ENCODE results near the gene HPS4. TPM values are rescaled to one million over a fixed set of nuclear protein-coding genes. Genes with fewer than 3 reads are reported as not detected.

The HPS4 gene
- total RNA-seq, 1 experiment from 2014 or later, result 35.4 TPM

DNA sequence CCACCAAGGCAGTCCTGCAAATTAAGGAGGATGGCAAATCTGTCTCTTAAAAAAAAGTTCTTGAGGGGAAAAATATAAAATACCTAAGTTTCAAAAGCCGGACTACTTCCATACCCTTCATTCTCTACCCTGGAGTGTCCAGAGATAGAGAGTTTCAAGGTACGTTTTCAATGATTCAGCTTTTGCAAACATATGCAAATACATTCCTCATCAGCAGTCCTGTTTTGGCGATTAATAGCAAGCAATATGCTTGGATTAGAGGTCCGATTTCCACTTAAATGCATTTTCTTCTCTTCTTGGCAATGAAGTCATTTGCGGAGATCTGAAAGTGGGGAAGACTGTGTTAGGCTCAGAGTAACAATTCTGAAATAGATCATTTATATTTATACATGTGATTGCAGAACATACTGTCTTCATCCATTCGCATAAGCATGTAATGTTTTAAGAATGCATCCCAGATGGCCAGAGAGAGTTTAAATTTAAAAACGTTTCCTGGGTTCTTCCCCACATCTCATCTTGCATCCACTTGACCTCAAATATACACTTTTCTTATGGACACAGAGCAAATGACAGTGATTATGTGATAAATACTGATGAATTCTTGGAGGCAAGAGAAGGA is 42.5 kb upstream of the HPS4 start:
- Histone ChIP-seq H4K20me1 (ENCODE audit: insufficient read depth) (no peaks in the 10 kb centered on the region), H3K4me1 (ENCODE audit: control insufficient read depth in 1 of 2, insufficient read depth in 2 of 2, low read length in 2 of 2) (no peaks in the 10 kb centered on the region), H3K27ac (ENCODE audit: low read depth, low read length) (no peak overlapping the region), H3K9ac (ENCODE audit: low read length) (no peak overlapping the region), H3K79me2 (ENCODE audit: insufficient read depth, low read length) (no peaks in the 10 kb centered on the region), H3K27me3 (ENCODE audit: insufficient read depth, low read length) (no peaks in the 10 kb centered on the region), H3K36me3 (ENCODE audit: control insufficient read depth in 1 of 2, insufficient read depth in 2 of 2, low read length in 2 of 2) (peaks cover 0 to 2% of the 10 kb centered on the region in 2 experiments; a peak in 1 of 4 replicates), H3K4me2 (ENCODE audit: low read length) (no peak overlapping the region), H3K9me2 (ENCODE audit: insufficient read depth) (no peaks in the 10 kb centered on the region), H3K4me3 (replicated peaks in 1 of 2; ENCODE audit: low read depth in 1 of 2, low read length in 2 of 2) (no peak overlapping the region), H3K9me3 (ENCODE audit: control insufficient read depth in 1 of 2, insufficient read depth in 1 of 2, low read depth in 1 of 2, low read length in 2 of 2) (no peaks in the 10 kb centered on the region), H2AFZ (ENCODE audit: low read depth, low read length, poor library complexity, severe bottlenecking) (no peak overlapping the region)
- ChIA-PET CTCF (no interaction called here), POLR2A (no interaction called here), RAD21 (ENCODE audit: low non-redundant PET in 1 of 2, low total read pairs in 2 of 2, uncharacterized antibody in 2 of 2, unreplicated experiment in 2 of 2) (no interaction called here)
- ATAC-seq, result no peak
- DNase-seq (ENCODE audit: low read depth, low spot score), result no peak
- TF ChIP-seq, protein P1, sequence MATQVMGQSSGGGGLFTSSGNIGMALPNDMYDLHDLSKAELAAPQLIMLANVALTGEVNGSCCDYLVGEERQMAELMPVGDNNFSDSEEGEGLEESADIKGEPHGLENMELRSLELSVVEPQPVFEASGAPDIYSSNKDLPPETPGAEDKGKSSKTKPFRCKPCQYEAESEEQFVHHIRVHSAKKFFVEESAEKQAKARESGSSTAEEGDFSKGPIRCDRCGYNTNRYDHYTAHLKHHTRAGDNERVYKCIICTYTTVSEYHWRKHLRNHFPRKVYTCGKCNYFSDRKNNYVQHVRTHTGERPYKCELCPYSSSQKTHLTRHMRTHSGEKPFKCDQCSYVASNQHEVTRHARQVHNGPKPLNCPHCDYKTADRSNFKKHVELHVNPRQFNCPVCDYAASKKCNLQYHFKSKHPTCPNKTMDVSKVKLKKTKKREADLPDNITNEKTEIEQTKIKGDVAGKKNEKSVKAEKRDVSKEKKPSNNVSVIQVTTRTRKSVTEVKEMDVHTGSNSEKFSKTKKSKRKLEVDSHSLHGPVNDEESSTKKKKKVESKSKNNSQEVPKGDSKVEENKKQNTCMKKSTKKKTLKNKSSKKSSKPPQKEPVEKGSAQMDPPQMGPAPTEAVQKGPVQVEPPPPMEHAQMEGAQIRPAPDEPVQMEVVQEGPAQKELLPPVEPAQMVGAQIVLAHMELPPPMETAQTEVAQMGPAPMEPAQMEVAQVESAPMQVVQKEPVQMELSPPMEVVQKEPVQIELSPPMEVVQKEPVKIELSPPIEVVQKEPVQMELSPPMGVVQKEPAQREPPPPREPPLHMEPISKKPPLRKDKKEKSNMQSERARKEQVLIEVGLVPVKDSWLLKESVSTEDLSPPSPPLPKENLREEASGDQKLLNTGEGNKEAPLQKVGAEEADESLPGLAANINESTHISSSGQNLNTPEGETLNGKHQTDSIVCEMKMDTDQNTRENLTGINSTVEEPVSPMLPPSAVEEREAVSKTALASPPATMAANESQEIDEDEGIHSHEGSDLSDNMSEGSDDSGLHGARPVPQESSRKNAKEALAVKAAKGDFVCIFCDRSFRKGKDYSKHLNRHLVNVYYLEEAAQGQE (IDR thresholded peaks at IDR 0.05; ENCODE audit: low read depth), result no peak
- TF ChIP-seq POLR2AphosphoS5 (IDR thresholded peaks at IDR 0.05; ENCODE audit: low read depth, low read length) (no peak), CBX3 (IDR thresholded peaks at IDR 0.05; ENCODE audit: low read depth) (no peak), JUND (IDR thresholded peaks at IDR 0.05) (no peak)
- intact Hi-C loops (cut with micrococcal nuclease), result no loop called here
- no TSS peak for BruUV-seq (replicated peaks)

DNA sequence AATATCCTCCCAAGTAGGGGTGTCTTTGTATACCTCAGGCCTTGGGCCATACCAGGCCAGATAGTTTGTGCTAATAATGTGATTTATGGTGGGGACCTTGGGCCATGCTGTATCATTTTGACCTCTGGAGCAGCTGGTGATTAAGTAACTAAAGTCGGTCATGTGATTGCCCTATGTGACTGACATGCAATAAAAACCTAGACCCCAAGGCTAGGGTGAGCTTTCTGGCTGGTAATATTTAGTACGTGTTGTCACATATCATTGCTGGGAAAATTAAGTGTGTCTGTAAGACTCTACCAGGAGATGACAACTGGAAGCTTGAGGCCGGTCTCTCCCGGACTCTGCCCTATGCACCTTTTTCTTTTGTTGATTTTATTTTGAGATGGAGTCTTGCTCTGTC is 41.3 kb upstream of the HPS4 start:
- RAD21 ChIA-PET (ENCODE audit: low non-redundant PET in 1 of 2, low total read pairs in 2 of 2, uncharacterized antibody in 2 of 2, unreplicated experiment in 2 of 2), result no interaction called here
- intact Hi-C loops (cut with micrococcal nuclease), result no loop called here
- Histone ChIP-seq H3K9me3 (ENCODE audit: control insufficient read depth in 1 of 2, insufficient read depth in 1 of 2, low read depth in 1 of 2, low read length in 2 of 2) (no peaks in the 10 kb centered on the region), H3K9ac (ENCODE audit: low read length) (no peak overlapping the region), H4K20me1 (ENCODE audit: insufficient read depth) (no peaks in the 10 kb centered on the region), H3K9me2 (ENCODE audit: insufficient read depth) (no peaks in the 10 kb centered on the region), H3K4me2 (ENCODE audit: low read length) (no peak overlapping the region), H2AFZ (ENCODE audit: low read depth, low read length, poor library complexity, severe bottlenecking) (no peak overlapping the region), H3K27me3 (ENCODE audit: insufficient read depth, low read length) (no peaks in the 10 kb centered on the region), H3K79me2 (ENCODE audit: insufficient read depth, low read length) (no peaks in the 10 kb centered on the region), H3K27ac (ENCODE audit: low read depth, low read length) (no peak overlapping the region), H3K4me1 (ENCODE audit: control insufficient read depth in 1 of 2, insufficient read depth in 2 of 2, low read length in 2 of 2) (no peaks in the 10 kb centered on the region), H3K36me3 (ENCODE audit: control insufficient read depth in 1 of 2, insufficient read depth in 2 of 2, low read length in 2 of 2) (0 out of 4 replicates have a peak, but pooled peaks cover 0 to 2% of the 10 kb centered on the region in 2 experiments), H3K4me3 (replicated peaks in 1 of 2; ENCODE audit: low read depth in 1 of 2, low read length in 2 of 2) (no peak overlapping the region)
- ATAC-seq, result no peak
- no peak for DNase-seq (ENCODE audit: low read depth, low spot score)
- no TSS peak for BruUV-seq (replicated peaks)
- CTCF ChIA-PET, result no interaction called here
- POLR2A ChIA-PET, result no interaction called here
- TF ChIP-seq, protein P2, sequence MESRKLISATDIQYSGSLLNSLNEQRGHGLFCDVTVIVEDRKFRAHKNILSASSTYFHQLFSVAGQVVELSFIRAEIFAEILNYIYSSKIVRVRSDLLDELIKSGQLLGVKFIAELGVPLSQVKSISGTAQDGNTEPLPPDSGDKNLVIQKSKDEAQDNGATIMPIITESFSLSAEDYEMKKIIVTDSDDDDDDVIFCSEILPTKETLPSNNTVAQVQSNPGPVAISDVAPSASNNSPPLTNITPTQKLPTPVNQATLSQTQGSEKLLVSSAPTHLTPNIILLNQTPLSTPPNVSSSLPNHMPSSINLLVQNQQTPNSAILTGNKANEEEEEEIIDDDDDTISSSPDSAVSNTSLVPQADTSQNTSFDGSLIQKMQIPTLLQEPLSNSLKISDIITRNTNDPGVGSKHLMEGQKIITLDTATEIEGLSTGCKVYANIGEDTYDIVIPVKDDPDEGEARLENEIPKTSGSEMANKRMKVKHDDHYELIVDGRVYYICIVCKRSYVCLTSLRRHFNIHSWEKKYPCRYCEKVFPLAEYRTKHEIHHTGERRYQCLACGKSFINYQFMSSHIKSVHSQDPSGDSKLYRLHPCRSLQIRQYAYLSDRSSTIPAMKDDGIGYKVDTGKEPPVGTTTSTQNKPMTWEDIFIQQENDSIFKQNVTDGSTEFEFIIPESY (IDR thresholded peaks at IDR 0.05; ENCODE audit: extremely low read depth, insufficient replicate concordance, low read length), result no peak
- TF ChIP-seq EGR1 (IDR thresholded peaks at IDR 0.05; ENCODE audit: low read depth) (no peak), POLR2AphosphoS5 (IDR thresholded peaks at IDR 0.05; ENCODE audit: low read depth, low read length) (no peak), EZH2 (IDR thresholded peaks at IDR 0.05) (no peak), TCF7L2 (IDR thresholded peaks at IDR 0.05; ENCODE audit: borderline replicate concordance, extremely low read depth, insufficient read depth, insufficient read length) (no peak), RAD21 (IDR thresholded peaks at IDR 0.05; ENCODE audit: low read depth) (no peak), ZFX (IDR thresholded peaks at IDR 0.05) (no peak)
- TF ChIP-seq, protein P3, sequence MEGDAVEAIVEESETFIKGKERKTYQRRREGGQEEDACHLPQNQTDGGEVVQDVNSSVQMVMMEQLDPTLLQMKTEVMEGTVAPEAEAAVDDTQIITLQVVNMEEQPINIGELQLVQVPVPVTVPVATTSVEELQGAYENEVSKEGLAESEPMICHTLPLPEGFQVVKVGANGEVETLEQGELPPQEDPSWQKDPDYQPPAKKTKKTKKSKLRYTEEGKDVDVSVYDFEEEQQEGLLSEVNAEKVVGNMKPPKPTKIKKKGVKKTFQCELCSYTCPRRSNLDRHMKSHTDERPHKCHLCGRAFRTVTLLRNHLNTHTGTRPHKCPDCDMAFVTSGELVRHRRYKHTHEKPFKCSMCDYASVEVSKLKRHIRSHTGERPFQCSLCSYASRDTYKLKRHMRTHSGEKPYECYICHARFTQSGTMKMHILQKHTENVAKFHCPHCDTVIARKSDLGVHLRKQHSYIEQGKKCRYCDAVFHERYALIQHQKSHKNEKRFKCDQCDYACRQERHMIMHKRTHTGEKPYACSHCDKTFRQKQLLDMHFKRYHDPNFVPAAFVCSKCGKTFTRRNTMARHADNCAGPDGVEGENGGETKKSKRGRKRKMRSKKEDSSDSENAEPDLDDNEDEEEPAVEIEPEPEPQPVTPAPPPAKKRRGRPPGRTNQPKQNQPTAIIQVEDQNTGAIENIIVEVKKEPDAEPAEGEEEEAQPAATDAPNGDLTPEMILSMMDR (IDR thresholded peaks at IDR 0.05 in 2 of 3, conservative IDR thresholded peaks at IDR 0.05 in 1 of 3; ENCODE audit: borderline replicate concordance in 1 of 3, insufficient read depth in 1 of 3, low read depth in 2 of 3, low read length in 2 of 3), result no peak
- TF ChIP-seq, protein P4, sequence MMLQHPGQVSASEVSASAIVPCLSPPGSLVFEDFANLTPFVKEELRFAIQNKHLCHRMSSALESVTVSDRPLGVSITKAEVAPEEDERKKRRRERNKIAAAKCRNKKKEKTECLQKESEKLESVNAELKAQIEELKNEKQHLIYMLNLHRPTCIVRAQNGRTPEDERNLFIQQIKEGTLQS (IDR thresholded peaks at IDR 0.05), result no peak
